ENCODE results near the gene CHD3. TPM values are rescaled to one million over a fixed set of nuclear protein-coding genes. Genes with fewer than 3 reads are reported as not detected.
A peak's percentile ranks its signal among the peaks of the same experiment; 100 is the strongest.

CHD3 gene
- total RNA-seq, 1 donor from 2014 or later = 133 TPM

DNA sequence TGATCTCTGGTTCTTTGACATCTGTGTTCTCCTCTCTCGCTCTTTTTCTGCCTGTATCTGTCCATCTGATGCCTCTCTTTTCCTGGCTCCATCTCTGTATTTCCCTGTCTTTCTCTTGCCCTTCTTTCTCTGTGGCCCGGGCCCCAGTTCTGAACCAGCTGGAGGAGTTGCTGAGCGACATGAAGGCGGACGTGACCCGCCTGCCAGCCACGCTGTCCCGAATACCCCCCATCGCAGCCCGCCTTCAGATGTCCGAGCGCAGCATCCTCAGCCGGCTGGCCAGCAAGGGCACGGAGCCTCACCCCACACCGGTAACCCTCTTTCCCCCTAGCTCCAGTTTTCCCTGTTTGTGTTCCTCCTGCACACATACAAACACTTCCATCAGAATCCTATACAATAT lies 21.7 kb downstream of the CHD3 start:
- H3K36me3 Mint-ChIP-seq (ENCODE audit: low read depth, unreplicated experiment) = peaks cover 45% of the 10 kb centered on the region
- peak overlapping the region; percentile 19 for H3K4me3 Mint-ChIP-seq (ENCODE audit: unreplicated experiment)
- TF ChIP-seq, protein P1, sequence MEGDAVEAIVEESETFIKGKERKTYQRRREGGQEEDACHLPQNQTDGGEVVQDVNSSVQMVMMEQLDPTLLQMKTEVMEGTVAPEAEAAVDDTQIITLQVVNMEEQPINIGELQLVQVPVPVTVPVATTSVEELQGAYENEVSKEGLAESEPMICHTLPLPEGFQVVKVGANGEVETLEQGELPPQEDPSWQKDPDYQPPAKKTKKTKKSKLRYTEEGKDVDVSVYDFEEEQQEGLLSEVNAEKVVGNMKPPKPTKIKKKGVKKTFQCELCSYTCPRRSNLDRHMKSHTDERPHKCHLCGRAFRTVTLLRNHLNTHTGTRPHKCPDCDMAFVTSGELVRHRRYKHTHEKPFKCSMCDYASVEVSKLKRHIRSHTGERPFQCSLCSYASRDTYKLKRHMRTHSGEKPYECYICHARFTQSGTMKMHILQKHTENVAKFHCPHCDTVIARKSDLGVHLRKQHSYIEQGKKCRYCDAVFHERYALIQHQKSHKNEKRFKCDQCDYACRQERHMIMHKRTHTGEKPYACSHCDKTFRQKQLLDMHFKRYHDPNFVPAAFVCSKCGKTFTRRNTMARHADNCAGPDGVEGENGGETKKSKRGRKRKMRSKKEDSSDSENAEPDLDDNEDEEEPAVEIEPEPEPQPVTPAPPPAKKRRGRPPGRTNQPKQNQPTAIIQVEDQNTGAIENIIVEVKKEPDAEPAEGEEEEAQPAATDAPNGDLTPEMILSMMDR (IDR thresholded peaks at IDR 0.05; ENCODE audit: unreplicated experiment) = no peak
- H3K9me3 Mint-ChIP-seq (ENCODE audit: unreplicated experiment) = no peaks in the 10 kb centered on the region
- no peak overlapping the region for H3K27ac Mint-ChIP-seq (ENCODE audit: unreplicated experiment)
- no peak for DNase-seq (ENCODE audit: low spot score)
- peaks cover 9% of the 10 kb centered on the region for H3K4me1 Mint-ChIP-seq (ENCODE audit: unreplicated experiment)
- H3K27me3 Mint-ChIP-seq (ENCODE audit: unreplicated experiment) = peaks cover 14% of the 10 kb centered on the region

GRCh38 chr17:7910711-7911110 lies 22.1 kb downstream of the CHD3 start:
- H3K27ac Mint-ChIP-seq (ENCODE audit: unreplicated experiment) = no peak overlapping the region
- H3K36me3 Mint-ChIP-seq (ENCODE audit: low read depth, unreplicated experiment) = peaks cover 40% of the 10 kb centered on the region
- no peak overlapping the region for H3K4me3 Mint-ChIP-seq (ENCODE audit: unreplicated experiment)
- DNase-seq (ENCODE audit: low spot score) = no peak
- TF ChIP-seq, protein P1 (IDR thresholded peaks at IDR 0.05; ENCODE audit: unreplicated experiment) = no peak
- peaks cover 15% of the 10 kb centered on the region for H3K27me3 Mint-ChIP-seq (ENCODE audit: unreplicated experiment)
- H3K9me3 Mint-ChIP-seq (ENCODE audit: unreplicated experiment) = no peaks in the 10 kb centered on the region
- peaks cover 8% of the 10 kb centered on the region for H3K4me1 Mint-ChIP-seq (ENCODE audit: unreplicated experiment)

DNA sequence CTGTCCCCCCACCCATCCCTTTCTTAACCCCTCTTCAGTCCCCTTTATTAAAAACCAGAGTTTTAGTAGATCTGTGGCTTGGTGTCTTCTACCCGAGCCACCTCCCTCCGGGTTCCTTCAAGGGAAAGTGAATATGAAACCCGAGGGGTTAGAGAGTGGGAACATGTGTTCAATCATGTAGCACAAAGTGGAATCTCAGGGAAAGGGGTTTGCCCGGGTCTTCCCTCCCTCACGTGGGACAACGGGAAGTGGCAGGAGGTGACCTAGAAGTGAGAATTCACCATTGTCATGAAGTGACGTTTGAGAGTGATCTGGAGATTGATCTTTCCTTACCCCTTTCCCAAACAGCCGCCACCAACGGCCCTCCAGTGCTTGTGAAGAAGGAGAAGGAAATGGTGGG lies 22.5 kb downstream of the CHD3 start:
- H3K4me3 Mint-ChIP-seq (ENCODE audit: unreplicated experiment) = no peak overlapping the region
- H3K4me1 Mint-ChIP-seq (ENCODE audit: unreplicated experiment) = peaks cover 8% of the 10 kb centered on the region
- H3K27ac Mint-ChIP-seq (ENCODE audit: unreplicated experiment) = no peak overlapping the region
- TF ChIP-seq, protein P1 (IDR thresholded peaks at IDR 0.05; ENCODE audit: unreplicated experiment) = no peak
- peaks cover 15% of the 10 kb centered on the region for H3K27me3 Mint-ChIP-seq (ENCODE audit: unreplicated experiment)
- no peaks in the 10 kb centered on the region for H3K9me3 Mint-ChIP-seq (ENCODE audit: unreplicated experiment)
- no peak for DNase-seq (ENCODE audit: low spot score)
- peaks cover 38% of the 10 kb centered on the region for H3K36me3 Mint-ChIP-seq (ENCODE audit: low read depth, unreplicated experiment)

GRCh38 chr17:7912927-7913524 lies 24.4 kb downstream of the CHD3 start:
- TF ChIP-seq, protein P1 (IDR thresholded peaks at IDR 0.05; ENCODE audit: unreplicated experiment) = peak; percentile 23
- Mint-ChIP-seq H3K27me3 (ENCODE audit: unreplicated experiment) (peaks cover 19% of the 10 kb centered on the region), H3K4me1 (ENCODE audit: unreplicated experiment) (peaks cover 15% of the 10 kb centered on the region), H3K9me3 (ENCODE audit: unreplicated experiment) (no peaks in the 10 kb centered on the region), H3K36me3 (ENCODE audit: low read depth, unreplicated experiment) (peaks cover 24% of the 10 kb centered on the region), H3K4me3 (ENCODE audit: unreplicated experiment) (no peak overlapping the region), H3K27ac (ENCODE audit: unreplicated experiment) (no peak overlapping the region)
- DNase-seq (ENCODE audit: low spot score) = peak; percentile 31

- TF ChIP-seq, protein P1 (IDR thresholded peaks at IDR 0.05; ENCODE audit: unreplicated experiment) = no peak
- Mint-ChIP-seq H3K27me3 (ENCODE audit: unreplicated experiment) (peaks cover 19% of the 10 kb centered on the region), H3K36me3 (ENCODE audit: low read depth, unreplicated experiment) (peaks cover 8% of the 10 kb centered on the region), H3K4me3 (ENCODE audit: unreplicated experiment) (peak overlapping the region; percentile 88), H3K9me3 (ENCODE audit: unreplicated experiment) (no peaks in the 10 kb centered on the region), H3K4me1 (ENCODE audit: unreplicated experiment) (peaks cover 23% of the 10 kb centered on the region), H3K27ac (ENCODE audit: unreplicated experiment) (no peak overlapping the region)
- DNase-seq (ENCODE audit: low spot score) = no peak
These were observed 26.6 kb downstream of the CHD3 start for GRCh38 chr17:7915179-7915610.
